ENCODE results near the gene SOX12.

- no peak for TF ChIP-seq CTCF (IDR thresholded peaks at IDR 0.05)
- TF ChIP-seq EZH2 (IDR thresholded peaks at IDR 0.05; ENCODE audit: borderline replicate concordance, insufficient read depth, low read depth, low read length, poor library complexity, severe bottlenecking), result no peak
These were observed 42.1 kb downstream of the SOX12 start for GRCh38 chr20:367486-367887.

Measured in B cell (primary cell).